GM19099 (cell line): ENCODE results near the gene CLPX.

Experiments used
- POLR2A ChIP-seq: IDR thresholded peaks from 3 replicates; pipeline ENCODE4 v1.6.1; 2011; ENCODE audit warnings: low read depth; ENCODE audit not compliant: insufficient read length; ENCODE audit errors: extremely low read depth

The CLPX gene

DNA sequence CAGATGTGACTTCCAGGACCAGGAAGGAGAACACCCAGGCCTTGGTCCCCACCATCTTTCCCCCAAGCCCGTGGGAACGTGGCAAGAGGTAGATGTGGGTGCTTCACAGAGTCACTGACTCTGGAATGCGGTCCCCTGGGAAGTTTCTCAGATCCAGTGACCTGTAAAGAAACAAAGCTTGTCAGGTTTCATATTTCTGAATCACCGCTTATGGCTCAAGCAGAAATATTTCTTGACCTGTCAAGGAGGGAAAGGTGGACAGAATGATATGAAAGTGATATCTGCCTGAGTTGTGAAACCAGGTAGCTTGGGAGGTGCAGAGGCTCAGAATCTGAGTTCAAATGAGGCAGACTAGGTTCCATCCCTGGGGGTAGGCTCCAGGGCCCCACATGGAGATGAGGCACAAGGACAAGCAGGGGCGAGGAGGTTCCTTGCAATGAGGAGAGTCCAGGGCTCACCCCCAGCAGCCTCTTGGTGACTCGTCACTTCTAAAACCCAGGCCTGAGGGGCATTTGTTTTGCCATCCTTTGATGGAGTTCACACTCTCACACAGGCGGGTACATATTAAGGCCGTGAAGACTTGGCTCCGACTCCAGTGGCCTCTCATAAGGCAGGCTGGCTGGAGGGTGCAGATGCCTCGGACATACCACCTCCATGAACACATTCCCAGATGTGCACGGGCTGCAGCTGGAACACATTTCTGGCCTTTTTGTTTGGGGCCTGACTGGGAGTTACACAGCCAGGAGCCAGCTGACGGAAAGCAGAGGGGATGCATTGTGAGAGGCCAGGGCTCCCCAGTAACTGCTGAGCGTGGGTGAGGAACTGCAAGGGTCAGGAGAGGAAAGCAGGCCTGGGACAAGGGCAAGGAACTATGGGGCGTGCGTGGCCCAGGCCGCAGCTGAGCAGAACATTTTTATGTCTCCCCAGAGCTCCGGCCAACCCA lies 24.8 kb upstream of the CLPX start:
- TF ChIP-seq POLR2A: no peak

DNA sequence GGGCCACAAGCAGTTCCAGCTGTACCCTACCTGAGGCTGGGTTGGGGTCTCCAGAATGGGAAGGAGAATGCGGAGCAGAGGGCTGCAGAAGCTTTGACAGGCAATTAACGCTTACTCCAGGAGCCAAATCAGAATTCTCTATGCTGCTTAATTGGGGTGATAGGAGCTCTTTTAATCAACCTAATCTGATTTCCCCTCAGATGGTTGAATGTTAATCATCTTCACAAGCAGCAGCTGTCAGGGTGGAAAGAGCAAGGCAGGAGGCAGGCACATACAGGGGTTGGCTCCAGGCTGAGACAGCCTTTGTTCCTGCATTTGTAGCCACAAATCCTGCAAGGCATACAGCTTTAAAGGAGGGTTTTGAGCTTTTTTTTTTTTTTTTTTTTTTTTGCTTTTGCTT lies 23.5 kb upstream of the CLPX start:
- TF ChIP-seq POLR2A: no peak

DNA sequence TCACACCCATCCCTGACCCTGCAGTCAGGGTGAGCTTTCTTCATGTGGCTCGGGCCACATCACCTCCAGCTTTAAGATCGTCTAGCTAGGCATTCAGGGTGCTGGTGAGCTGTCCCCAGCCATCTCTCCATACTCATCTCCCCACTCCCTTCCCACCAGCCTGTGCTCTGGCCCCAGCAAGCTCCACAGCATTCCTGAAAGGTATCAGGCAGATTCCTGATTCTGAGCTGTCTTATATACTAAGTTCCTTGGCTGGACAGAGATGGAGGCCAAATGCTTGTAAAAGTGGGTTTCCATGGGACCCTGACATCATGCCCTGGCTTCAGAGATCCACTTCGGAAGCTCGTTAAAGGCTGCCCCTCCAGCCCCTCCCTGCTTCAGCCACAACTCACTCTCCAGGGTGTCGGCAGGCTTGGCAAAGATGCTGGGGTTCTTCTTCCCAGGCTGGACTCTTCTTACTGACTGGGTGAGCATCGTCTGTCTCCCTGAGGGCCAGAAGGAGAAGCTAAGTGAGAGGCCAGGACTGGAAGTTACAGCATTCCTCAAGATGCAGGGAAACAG lies 22.2 kb upstream of the CLPX start:
- TF ChIP-seq POLR2A: no peak

DNA sequence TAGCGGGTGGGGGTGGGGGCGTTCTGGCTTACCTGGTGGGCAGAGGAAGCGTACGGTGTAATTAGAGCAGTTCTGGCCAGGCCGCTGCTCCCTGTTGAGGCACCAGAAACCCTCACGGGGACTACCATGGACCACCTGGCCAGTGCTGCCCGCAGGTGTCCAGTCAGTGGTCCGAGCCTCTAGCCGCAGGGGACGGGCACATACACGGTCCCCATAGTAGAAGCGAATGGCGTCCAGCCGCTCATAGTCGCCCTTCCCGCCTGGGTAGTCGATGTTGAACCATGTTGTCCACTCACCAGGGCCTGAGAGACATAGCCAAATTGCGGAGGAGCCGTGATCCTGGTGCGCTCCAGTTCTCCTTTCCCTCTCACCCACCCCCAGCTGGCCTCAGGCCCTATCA lies 21.6 kb upstream of the CLPX start:
- no peak for TF ChIP-seq POLR2A

DNA sequence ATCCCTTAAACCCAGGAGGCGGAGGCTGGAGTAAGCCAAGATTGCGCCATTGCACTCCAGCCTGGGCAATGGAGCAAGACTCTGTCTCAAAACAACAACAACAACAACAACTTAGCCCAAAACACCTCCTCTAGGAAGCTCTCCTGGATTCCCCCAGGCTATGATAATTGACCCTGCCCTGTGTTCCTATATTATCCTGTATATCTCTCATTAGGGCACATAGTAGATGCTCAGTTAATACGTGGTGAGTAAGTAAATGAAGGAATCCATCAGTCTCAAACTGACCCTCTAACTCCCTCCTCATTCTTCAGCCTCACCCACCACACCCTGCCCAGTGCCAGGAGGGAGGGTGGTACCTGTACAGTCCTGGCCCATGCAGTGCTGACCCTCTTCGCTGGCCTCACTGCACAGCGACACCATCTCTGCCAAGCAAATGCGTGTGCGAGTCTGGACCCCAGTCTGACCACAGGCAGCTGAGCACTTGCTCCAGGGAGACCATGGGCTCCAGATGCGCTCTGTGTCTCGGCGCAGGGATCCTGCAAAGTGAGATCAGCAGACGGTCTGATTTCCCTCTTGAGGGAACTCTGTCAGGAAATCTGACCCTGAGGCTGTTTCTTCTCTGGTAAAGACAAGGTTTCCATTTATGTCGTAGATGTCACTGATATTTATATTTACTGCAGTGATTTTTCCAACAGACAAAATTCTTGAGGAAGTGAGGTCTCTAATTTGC lies 20.0 kb upstream of the CLPX start:
- TF ChIP-seq POLR2A: no peak

DNA sequence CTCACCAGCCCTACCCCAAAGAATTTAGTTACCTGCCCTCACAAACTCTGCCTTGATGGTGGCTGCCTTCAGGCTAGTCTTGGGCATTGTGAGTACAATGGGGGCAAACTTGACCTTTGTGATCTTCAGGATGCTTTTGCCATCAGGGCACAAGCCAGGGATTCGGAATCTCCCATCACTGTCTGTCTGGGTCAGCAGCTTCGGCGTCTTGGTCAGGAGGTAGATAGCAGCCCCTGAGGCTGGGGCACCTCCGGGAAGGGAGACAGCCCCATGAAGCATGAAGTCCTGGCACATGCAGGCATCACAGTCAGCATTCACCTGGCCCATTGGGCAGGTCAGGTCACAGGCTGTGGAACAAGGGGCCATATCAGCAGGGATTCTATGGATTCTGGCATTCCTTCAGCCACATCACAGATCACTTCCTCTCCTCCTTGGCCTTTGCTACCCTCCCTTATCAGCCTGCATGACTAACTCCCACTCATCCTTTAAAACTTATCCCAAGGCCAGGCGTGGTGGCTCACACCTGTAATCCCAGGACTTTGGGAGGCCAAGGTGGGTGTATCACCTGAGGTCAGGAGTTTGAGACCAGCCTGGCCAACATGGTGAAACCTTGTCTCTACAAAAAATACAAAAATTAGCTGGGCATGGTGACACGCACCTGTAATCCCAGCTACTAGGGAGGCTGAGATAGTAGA lies 19.2 kb upstream of the CLPX start:
- no peak for TF ChIP-seq POLR2A

DNA sequence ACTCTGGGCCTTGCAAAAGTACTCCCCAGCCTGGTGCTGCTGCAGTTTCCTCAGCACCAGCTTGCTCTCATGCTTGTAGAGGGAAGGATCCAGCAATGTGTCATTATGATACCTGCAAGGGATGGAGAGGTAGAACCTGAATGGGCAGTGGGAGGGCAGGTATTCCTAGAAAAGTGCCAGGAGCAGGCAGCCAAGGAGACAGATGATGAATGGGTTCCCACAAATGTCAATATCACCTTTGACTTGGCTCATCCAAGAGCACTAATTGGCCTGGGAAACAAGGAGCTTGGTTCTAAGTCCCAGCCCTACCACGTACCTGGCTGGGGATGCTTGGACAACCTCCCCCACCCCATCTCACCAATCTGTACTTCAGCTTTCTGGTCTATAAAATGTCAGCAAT lies 16.8 kb upstream of the CLPX start:
- TF ChIP-seq POLR2A: no peak

DNA sequence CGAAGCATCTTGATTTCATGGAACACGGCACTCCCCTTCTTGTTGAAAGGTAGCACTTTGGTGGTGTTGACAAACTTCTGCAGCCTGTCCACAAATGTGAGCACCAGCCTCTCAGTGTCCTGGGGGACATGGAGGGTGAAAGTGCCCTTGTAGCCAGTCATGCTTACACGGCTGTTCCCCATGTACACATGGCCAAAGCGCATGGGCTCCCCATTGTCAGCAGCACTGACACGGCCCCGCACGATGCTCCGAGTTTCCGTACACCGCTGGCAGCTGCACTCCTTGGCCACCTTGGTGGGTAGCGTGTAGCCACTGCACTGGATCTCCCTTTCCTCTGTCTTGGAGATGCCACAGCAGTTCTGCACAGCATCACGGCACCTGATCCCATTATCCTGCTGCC lies 13.4 kb upstream of the CLPX start:
- TF ChIP-seq POLR2A: no peak

DNA sequence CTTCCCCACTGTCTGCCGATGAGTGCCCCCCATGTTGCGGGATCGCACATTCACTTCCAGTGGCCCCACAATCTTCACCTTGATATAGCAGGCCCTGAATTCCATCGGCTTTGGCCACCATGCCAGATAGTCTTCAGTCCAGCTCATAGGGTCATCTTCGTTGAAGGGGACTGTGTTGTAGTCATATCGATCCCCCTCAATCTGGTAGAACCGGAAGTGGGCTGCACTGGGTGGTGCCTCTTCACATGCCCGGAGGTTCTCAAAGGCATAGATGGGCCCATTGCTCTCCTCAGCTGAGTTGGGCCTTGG lies 12.1 kb upstream of the CLPX start:
- TF ChIP-seq POLR2A: no peak

DNA sequence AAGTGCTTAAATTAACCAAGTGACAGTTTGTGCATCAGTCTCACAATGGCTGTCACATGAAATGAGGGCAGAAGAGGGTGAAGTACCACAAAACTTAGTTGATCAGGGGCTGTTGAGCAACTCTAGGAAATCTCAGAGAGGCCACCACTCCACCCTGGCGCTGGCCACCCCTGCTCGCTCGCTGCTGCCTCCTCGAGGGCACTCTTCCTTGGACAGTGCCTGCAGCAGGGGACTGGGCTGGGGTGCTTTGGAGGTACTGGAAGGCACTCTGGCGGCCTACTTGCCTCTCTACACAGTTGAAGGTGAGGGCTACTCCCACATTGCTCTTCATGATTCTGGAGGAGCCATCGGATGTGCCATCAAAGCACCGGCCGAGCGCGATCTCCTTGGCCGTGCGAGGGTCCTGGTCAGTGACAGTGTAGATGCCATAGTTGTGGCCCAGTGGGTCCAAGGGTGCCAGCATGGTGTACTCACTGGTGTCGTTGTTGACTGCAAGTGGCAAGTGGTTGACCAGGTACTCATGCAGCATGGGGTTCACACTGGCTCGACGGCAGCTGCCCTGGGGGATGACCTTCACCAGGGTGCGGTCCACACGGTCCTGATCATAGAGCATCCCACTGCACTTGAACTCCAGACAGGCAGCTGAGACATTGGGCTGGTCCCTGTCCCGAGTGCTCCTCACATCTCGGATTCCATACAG lies 11.6 kb upstream of the CLPX start:
- TF ChIP-seq POLR2A: no peak

DNA sequence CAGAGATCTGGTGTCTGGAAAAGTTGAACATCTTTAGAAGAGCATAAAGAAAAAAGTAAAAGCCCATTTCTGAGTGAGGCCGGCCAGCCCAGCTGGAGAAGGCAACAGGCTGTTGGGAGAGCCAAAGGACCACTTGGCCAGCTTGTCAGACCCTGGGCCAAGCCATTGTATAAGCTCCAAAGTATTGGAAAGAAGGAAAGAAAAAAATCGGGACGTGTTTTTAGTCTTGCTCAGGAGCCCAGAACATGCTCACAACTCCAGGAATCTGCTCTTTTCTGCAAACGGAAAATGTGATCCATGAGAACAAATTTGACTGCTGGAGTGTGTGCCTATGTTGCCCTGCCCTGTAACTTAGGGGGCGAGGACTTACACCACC lies 10.4 kb upstream of the CLPX start:
- TF ChIP-seq POLR2A: no peak

DNA sequence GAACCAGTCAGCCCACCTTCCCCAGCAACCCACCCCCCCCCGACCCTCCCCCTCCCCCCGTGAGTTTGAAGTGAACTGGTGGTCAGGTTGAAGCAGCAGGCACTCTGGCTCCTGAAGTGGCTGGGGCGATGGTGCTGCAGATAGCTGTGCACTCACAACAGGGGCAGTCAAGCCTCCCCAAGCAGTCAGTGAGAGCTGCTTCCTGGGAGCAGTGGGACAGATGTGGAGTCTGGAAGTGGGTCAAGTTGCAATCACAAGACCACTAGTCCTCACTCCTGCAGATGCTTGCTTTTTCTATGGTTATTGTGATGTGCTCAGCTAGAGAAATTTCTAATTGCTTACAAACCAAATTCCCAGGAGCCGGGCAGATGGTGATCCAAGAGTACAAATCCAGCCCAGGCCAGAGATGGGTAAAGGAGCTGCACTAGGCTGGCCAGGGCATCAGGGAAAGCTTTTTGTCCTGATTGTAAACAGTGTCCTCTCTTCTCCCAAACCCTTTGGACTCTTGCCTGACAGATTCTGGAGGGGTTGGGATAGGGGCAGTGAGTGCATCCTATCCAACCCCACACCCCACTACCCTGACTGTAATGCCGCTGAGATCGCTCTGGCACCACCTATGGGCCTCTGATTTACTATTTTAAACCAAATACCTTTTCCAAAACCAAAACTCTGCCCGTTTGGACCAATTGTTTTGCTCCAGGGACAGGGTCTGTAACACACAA lies 9.8 kb upstream of the CLPX start:
- no peak for TF ChIP-seq POLR2A

DNA sequence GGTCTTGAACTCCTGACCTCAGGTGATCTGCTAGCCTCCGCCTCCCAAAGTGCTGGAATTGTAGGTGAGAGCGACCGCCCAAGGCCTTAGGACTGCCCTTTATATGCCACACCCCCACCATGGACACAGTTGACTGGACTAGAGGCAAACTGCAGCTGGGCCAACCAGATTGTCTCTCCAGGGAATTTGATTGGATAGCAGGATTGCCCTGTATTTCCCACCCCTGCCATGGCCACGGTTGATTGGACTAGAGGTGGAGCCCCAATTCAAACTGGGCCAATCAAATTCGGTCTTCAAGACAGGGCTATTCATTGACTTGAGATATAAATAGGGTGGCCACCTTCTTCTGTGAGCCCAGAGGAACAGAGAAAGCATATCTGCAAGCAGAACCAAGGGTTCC lies 6.9 kb upstream of the CLPX start:
- no peak for TF ChIP-seq POLR2A

DNA sequence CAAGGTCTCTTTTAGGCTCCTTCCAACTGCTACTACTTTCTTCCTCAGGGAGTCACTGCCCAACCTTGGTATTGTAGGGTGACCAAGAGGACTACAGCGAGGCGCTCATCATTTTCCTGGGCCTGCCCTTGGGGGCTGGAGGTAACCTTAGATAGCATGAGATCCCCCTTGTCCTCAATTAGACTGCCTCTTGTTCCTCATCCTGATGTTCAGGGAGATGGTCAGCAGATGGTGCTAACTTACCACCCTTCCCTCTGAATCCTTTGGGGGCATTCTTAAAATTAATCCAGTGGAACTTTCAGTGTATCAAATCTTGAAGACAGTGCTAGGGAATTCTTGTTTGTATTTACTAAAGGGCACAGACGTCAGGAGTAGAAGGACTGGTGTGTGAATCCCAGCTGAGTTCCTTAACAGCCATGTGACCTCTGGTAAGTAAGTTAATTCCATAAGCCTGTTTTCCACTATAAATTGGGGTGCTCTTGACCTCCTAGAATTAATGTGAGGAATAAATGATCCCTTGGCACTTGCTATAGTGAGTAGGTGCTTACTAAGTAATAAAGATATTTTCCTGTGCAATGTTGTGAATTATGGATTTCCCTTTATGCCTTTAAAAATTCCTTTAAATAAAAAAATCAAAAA lies 4.1 kb upstream of the CLPX start:
- TF ChIP-seq POLR2A: no peak
